G401.6 (cell line): Measurements from ENCODE around the gene PSMD1.
"Not testable (repeated sequence)": the region's sequence is repeated elsewhere in the genome, so short reads cannot be mapped to it uniquely, and the experiment has no call there.

Experiments used
- FAIRE-seq: peaks from 2 replicates; lab custom pipeline; 2012; peaks lifted over from hg19 to GRCh38; lab: Jason Lieb, UNC

Gene PSMD1

DNA sequence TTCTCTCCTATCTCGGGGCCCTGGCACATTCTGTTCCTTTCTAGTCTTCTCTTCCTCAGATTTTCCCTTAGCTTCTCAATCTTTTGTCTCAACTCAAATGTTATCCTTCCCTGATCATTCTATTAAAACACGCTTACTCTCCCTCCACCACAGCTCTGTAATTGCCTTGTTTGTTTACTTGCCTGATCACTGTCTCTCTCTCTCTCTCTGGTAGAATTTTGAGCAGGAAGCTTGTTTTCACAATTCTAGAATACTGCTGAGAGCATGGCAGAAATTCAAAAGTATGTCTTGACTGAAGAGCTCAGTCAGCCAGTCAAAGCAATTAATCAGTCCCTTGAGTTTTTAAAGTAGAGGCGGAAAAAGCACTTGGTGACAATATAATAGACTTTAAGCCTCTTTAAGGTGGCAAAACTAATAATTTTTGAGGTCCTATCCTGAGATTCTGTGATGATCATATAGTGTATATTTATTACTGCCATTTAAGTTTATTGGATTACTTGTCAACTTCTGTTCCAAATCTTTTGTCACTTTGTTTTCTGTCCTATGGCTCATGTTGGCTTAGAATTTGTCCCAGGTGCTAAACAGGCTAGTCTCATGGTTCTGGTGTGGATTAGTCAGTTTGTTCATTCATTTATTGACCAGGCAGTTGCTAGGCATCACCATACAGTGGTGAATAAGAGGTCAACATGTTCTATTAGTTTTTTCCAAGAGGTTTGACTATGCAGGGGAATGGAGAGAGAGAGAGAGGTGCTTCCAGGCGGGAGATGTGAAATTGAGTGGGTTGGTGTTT, 2.3 kb downstream of the PSMD1 start:
- FAIRE-seq: no peak

GRCh38 chr2:231059756-231060155, 3.1 kb downstream of the PSMD1 start:
- FAIRE-seq: no peak

- no peak for FAIRE-seq
These were observed 6.1 kb downstream of the PSMD1 start for GRCh38 chr2:231062776-231063175.

- no peak for FAIRE-seq
These were observed 6.7 kb downstream of the PSMD1 start for GRCh38 chr2:231063347-231063746.

DNA sequence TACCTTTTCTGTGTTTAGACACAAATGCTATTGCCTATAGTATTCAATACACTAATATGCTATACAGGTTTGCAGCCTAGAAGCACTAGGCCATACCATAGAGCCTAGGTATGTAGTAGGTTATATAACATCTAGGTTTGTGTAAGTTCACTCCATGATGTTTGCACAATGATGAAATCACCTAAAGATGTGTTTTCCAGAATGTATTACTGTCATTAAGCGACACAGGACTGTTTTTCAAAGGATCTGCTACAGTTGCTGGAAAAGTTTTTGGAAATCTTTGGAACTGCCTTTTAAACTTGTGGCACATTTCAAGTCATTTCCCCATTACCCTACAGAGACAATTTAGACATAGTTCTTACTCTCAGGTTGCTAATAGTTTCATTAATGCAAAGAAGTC, 9.3 kb downstream of the PSMD1 start:
- no peak for FAIRE-seq

GRCh38 chr2:231067531-231067930, 10.9 kb downstream of the PSMD1 start:
- not testable (repeated sequence) for FAIRE-seq

GRCh38 chr2:231068525-231069222, 12.0 kb downstream of the PSMD1 start:
- no peak for FAIRE-seq

DNA sequence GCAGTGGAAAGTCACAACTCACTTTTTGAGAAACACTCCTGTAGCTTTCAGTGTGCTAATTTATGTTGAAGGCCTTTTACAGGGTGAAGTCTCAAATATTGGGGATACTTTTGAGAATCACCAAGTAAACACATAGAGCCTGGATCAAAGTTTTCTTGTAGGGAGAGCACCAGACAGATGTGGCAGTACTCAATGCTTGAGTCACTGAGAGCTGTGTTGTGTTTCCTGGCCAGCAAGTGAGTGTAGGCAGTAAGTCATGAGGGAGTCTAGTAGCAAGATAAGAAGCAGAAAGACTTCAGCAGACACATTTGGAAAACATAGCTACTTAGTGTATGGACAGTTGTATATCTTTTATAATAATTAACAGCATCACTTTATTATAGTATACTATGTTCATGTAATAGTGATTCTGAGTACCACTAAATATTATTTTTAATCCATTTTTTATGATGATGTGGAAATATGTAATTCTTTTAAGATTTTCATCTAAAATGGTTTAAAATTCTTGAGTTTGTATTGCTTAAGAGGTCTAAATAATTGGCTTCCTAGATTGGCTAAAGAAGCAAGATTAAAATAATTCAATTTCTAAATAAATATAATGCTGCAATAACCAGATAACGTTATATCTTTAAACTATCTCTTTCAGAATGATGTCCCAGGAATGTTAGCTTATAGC, 12.8 kb downstream of the PSMD1 start:
- peak; percentile 57 for FAIRE-seq

DNA sequence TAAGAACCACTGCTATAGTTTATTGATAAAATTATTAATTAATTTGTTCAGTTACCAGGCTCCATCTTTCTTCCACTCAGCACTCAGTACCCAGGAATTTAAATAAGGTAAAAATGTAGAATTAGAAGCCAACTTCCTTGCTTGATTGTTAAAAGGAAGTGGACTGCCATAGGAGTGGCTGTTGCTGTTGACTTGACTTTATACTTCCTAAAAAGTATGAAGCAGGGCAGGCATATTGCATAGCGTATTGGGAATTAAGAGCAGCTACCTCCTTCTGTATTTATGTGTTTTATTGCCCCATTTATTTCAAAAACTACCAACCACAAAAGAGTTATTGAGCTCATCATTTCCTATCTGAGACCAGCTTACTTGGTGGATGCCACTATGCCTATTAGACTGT, 27.9 kb downstream of the PSMD1 start:
- no peak for FAIRE-seq

DNA sequence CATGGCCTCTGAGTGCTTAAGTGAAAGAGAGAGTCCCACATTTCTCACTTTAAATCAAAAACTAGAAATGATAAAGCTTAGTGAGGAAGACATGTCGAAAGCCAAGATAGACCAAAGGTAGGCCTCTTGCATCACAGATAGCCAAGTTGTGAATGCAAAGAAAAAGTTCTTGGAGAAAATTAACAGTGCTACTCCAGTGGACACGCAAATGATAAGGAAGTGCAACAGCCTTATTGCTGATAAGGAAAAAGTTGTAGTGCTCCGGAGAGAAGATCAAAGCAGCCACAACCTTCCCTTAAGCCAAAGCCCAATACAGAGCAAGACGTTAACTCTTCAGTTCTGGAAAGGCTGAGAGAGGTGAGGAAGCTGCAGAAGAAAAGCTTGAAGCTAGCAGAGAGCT, 32.1 kb downstream of the PSMD1 start:
- no peak for FAIRE-seq

GRCh38 chr2:231093933-231094332, 37.3 kb downstream of the PSMD1 start:
- no peak for FAIRE-seq

- peak; percentile 70 for FAIRE-seq
These were observed 38.2 kb downstream of the PSMD1 start for GRCh38 chr2:231094736-231095346.

GRCh38 chr2:231099918-231100317, 43.3 kb downstream of the PSMD1 start:
- no peak for FAIRE-seq

DNA sequence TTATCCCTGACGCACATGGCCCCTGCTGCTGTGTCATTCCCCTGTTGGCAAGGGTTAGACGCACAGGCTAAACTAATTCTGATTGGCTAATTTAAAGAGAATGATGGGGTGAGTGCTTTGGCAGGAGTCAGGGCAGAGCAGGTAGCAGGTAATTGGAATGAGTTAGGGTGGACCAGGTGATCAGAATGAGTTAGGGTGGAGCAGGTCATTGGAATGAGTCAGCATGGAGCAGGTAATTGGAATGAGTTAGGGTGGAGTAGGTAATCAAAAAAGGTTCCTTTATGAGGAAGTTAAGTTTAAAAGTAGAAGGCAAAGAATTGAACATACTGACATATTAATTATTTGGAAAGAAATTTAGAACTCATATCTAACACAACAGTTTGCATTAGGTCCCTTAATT, 43.7 kb downstream of the PSMD1 start:
- FAIRE-seq: peak; percentile 70

DNA sequence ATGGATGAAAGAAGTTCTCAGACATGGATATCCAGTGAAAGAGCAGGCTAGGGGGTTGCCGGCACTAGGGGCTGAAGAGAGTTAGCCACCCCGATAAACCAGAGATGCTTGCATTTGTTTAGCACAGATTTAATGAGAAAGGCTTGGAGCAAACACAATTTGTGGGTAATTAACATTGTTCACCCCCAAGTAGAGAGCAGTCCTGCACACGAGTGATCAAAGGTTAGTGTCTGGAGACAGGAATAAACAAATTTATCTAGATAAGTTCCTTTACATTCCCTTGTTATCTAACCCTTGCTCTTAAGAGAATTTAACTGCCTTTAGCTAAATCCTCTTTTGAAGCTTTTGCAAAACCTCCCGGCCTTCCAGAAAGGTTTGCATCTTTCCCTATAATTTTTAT, 44.3 kb downstream of the PSMD1 start:
- peak; percentile 72 for FAIRE-seq

- peak; percentile 88 for FAIRE-seq
These were observed 46.1 kb downstream of the PSMD1 start for GRCh38 chr2:231102772-231103171.

GRCh38 chr2:231104115-231104713, 47.5 kb downstream of the PSMD1 start:
- peak; percentile 99 for FAIRE-seq

GRCh38 chr2:231110551-231110950, 53.9 kb downstream of the PSMD1 start:
- peak; percentile 96 for FAIRE-seq

DNA sequence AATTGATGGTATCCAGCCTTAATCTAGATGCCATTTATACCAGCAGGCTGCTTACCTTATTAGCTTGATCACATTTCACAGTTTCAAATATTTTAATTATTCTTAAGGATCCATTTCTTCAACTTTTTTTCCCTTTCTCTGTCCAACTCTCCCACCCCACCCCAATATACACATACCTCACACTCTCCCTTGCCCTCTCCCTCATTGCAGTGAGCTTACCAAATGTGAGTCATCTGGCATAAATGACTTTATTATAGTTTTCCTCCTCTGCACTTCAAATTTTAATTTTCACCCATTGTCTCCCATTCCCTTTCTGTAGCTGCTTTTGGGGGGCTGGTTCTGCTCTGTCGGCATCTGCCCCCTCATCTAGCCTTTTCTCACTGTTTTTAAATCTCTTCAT, 55.3 kb downstream of the PSMD1 start:
- FAIRE-seq: peak; percentile 82

GRCh38 chr2:231113489-231113888, 56.8 kb downstream of the PSMD1 start:
- FAIRE-seq: no peak

- no peak for FAIRE-seq
These were observed 59.0 kb downstream of the PSMD1 start for GRCh38 chr2:231115651-231116050.

GRCh38 chr2:231117148-231117547, 60.5 kb downstream of the PSMD1 start:
- FAIRE-seq: no peak
